Uterus (tissue), 2 donors: Measurements from ENCODE around the gene IGSF1.

ENCODE experiments used
- CTCF ChIP-seq, 4 experiments: fragments of 200-600 bp in 2 of 4; fragments of 450-650 bp in 2 of 4; sonication (generic) in 2 of 4; IDR thresholded peaks; one replicate each; pipeline ENCODE4 v1.5.1; 2016 to 2019; ENCODE audit warnings: antibody characterized with exemption in 4 of 4, mild to moderate bottlenecking in 2 of 4, moderate library complexity in 1 of 4
- POLR2A ChIP-seq, 2 donors: fragments of 450-650 bp; IDR thresholded peaks; one replicate each; pipeline ENCODE4 v1.6.1; 2016; ENCODE audit warnings: antibody characterized with exemption in 2 of 2, mild to moderate bottlenecking in 1 of 2, moderate library complexity in 1 of 2

GRCh38 chrX:131302701-131303100, 13.6 kb upstream of the IGSF1 start:
- TF ChIP-seq CTCF (IDR thresholded peaks at IDR 0.05) (no peak), POLR2A (IDR thresholded peaks at IDR 0.05) (no peak)
